ENCODE results near the gene SGIP1.

The SGIP1 gene

GRCh38 chr1:66626261-66626660 lies 92.3 kb downstream of the SGIP1 start:
- no peak for TF ChIP-seq CTCF (conservative IDR thresholded peaks at IDR 0.05; ENCODE audit: low read depth)
- POLR2A ChIA-PET (ENCODE audit: low non-redundant PET) = no interaction called here
- CTCF ChIA-PET = no interaction called here
- H3K27ac ChIP-seq = no peak overlapping the region
- DNase-seq (ENCODE audit: low spot score) = no peak

GRCh38 chr1:66628926-66629325 lies 95.0 kb downstream of the SGIP1 start:
- no peak for DNase-seq (ENCODE audit: low spot score)
- POLR2A ChIA-PET (ENCODE audit: low non-redundant PET) = no interaction called here
- H3K27ac ChIP-seq = no peak overlapping the region
- CTCF ChIA-PET = interaction anchor here (0.6 kb wide), 1 partner anchor 9 kb away, joined by 3 read pairs; no protein-coding TSS in a partner anchor
- TF ChIP-seq CTCF (conservative IDR thresholded peaks at IDR 0.05; ENCODE audit: low read depth) = no peak

- H3K27ac ChIP-seq = no peak overlapping the region
- no peak for DNase-seq (ENCODE audit: low spot score)
- POLR2A ChIA-PET (ENCODE audit: low non-redundant PET) = no interaction called here
- CTCF ChIA-PET = no interaction called here
- no peak for TF ChIP-seq CTCF (conservative IDR thresholded peaks at IDR 0.05; ENCODE audit: low read depth)
Measured at GRCh38 chr1:66633159-66633558, 99.2 kb downstream of the SGIP1 start.

DNA sequence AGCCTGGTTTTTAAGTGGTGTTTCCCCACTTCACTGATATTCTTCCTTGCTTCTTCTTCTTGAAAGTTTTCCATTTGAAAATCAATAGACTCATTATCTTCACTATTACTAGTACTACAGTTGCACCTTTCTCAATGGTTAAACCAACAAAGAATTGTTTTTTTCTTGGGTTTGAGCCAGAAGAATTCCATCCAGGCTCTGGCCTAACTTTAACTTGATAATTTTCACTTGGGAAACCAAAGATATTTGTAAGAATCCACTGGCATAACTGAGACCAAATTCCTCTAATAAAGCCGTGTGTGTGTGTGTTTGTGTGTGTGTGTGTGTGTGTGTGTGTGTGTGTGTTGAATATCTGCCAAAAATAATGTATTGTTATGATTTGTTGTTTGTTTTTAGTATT lies 103.2 kb downstream of the SGIP1 start:
- ChIA-PET POLR2A (ENCODE audit: low non-redundant PET) (no interaction called here), CTCF (no interaction called here)
- no peak for TF ChIP-seq CTCF (conservative IDR thresholded peaks at IDR 0.05; ENCODE audit: low read depth)
- H3K27ac ChIP-seq = no peak overlapping the region
- no peak for DNase-seq (ENCODE audit: low spot score)

DNA sequence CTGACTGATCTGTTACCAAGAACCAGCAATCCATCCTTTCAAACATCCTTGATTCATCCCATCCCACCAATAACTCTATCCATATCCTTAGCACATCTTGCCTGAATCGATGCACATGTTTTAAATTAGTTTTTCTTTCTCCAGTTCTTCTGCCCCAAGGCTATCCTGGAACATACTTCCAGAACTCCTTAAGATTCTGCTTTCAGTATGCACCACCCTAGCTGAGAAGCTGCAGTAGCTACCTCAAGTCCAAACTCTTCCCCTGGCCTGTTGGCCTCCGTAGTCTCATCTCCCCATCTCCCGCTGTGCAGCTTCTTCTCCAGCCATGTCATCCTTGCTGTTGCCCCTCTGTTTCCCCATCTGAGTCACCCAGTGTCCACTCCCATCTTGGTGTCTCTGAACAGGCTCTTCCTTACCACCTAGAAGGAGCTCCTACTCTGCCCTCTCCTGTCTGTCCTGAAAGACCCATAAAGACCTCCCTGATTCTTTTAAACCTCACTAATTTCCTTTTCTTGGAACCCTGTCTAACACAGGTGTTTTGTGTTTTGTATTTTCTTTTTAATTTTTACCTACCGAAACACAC lies 108.0 kb downstream of the SGIP1 start:
- POLR2A ChIA-PET (ENCODE audit: low non-redundant PET) = no interaction called here
- DNase-seq (ENCODE audit: low spot score) = no peak
- TF ChIP-seq CTCF (conservative IDR thresholded peaks at IDR 0.05; ENCODE audit: low read depth) = no peak
- CTCF ChIA-PET = no interaction called here
- H3K27ac ChIP-seq = no peak overlapping the region

DNA sequence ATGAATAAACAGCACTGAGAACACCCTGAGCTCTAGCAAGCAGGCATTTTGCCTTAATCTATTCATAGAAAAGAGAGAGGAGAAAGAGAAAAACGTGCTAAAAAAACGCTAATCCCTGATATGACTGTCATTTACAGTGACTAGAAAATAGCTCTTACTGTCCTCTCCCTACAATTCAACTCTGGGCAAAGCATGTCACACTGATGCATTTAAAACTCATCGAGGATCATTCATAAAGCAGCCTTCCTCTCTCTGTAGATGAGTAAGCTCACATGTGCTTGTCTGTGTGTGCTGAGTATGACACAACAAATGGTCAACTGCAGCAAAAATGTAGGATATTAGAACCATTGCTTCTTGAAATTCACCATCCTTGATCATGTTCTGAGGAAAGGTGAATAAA lies 109.0 kb downstream of the SGIP1 start:
- no peak for DNase-seq (ENCODE audit: low spot score)
- TF ChIP-seq CTCF (conservative IDR thresholded peaks at IDR 0.05; ENCODE audit: low read depth) = no peak
- POLR2A ChIA-PET (ENCODE audit: low non-redundant PET) = no interaction called here
- CTCF ChIA-PET = interaction anchor here (0.6 to 1.3 kb wide), 2 partner anchors 9 to 133 kb away, joined by 4 to 6 read pairs; no protein-coding TSS in a partner anchor
- no peak overlapping the region for H3K27ac ChIP-seq

GRCh38 chr1:66644331-66644730 lies 110.4 kb downstream of the SGIP1 start:
- no peak for DNase-seq (ENCODE audit: low spot score)
- ChIA-PET POLR2A (ENCODE audit: low non-redundant PET) (no interaction called here), CTCF (no interaction called here)
- H3K27ac ChIP-seq = no peak overlapping the region
- TF ChIP-seq CTCF (conservative IDR thresholded peaks at IDR 0.05; ENCODE audit: low read depth) = no peak

Measured in RWPE1 (cell line).